Left ventricle myocardium inferior (tissue), 1 donor: Measurements from ENCODE around the gene HAP1. TPM values are rescaled to one million over a fixed set of nuclear protein-coding genes. Genes with fewer than 3 reads are reported as not detected.
A peak's percentile ranks its signal among the peaks of the same experiment; 100 is the strongest.

Source experiments
- DNase-seq: peaks from one replicate; pipeline ENCODE4 v3.0.0-alpha.2; 2020
- H3K27ac ChIP-seq: fragments of 200-600 bp; replicated peaks from 2 replicates; pipeline ENCODE4 v1.8.0; 2021
- H3K27me3 ChIP-seq: fragments of 200-600 bp; 2 replicates; pipeline ENCODE4 v1.8.0; 2021; ENCODE audit warnings: low read depth
- H3K36me3 ChIP-seq: fragments of 200-600 bp; 2 replicates; pipeline ENCODE4 v1.8.0; 2021
- H3K4me1 ChIP-seq: fragments of 200-600 bp; 2 replicates; pipeline ENCODE4 v1.8.0; 2021
- H3K4me3 ChIP-seq: fragments of 200-600 bp; 2 replicates; pipeline ENCODE4 v1.8.0; 2021; ENCODE audit warnings: mild to moderate bottlenecking, moderate library complexity
- H3K9me3 ChIP-seq: fragments of 200-600 bp; replicated peaks from 2 replicates; pipeline ENCODE4 v1.8.0; 2021
- intact Hi-C: fragments of 100-400 bp; cut with micrococcal nuclease; formaldehyde crosslinking; loops from one replicate; pipeline ENCODE4 v1.11.0; 2022
- long read RNA-seq: library from polyadenylated mRNA; unstranded; transcript quantifications from one replicate; pipeline ENCODE4 v2.0.0, GENCODE V29; 2021
- total RNA-seq: library from RNA; stranded (reverse); fragmentation: NEBNext Ultra II Directional; extraction: Animal tissue kit (Norgen Biotek cat#: 25700); gene quantifications from one replicate; pipeline ENCODE4 v1.2.1, GENCODE V29; 2021
- TF ChIP-seq, protein P1 (sequence below): fragments of 200-600 bp; IDR thresholded peaks from 2 replicates; pipeline ENCODE4 v1.8.0; 2021; ENCODE audit warnings: antibody characterized with exemption, mild to moderate bottlenecking, borderline replicate concordance
- donor health status: DM: no; HTN: yes; CAD: no; lungs with severe emphysema.

The HAP1 gene, protein sequence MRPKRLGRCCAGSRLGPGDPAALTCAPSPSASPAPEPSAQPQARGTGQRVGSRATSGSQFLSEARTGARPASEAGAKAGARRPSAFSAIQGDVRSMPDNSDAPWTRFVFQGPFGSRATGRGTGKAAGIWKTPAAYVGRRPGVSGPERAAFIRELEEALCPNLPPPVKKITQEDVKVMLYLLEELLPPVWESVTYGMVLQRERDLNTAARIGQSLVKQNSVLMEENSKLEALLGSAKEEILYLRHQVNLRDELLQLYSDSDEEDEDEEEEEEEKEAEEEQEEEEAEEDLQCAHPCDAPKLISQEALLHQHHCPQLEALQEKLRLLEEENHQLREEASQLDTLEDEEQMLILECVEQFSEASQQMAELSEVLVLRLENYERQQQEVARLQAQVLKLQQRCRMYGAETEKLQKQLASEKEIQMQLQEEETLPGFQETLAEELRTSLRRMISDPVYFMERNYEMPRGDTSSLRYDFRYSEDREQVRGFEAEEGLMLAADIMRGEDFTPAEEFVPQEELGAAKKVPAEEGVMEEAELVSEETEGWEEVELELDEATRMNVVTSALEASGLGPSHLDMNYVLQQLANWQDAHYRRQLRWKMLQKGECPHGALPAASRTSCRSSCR
- total RNA-seq, result 0.14 TPM
- long read RNA-seq, result 0 reads

DNA sequence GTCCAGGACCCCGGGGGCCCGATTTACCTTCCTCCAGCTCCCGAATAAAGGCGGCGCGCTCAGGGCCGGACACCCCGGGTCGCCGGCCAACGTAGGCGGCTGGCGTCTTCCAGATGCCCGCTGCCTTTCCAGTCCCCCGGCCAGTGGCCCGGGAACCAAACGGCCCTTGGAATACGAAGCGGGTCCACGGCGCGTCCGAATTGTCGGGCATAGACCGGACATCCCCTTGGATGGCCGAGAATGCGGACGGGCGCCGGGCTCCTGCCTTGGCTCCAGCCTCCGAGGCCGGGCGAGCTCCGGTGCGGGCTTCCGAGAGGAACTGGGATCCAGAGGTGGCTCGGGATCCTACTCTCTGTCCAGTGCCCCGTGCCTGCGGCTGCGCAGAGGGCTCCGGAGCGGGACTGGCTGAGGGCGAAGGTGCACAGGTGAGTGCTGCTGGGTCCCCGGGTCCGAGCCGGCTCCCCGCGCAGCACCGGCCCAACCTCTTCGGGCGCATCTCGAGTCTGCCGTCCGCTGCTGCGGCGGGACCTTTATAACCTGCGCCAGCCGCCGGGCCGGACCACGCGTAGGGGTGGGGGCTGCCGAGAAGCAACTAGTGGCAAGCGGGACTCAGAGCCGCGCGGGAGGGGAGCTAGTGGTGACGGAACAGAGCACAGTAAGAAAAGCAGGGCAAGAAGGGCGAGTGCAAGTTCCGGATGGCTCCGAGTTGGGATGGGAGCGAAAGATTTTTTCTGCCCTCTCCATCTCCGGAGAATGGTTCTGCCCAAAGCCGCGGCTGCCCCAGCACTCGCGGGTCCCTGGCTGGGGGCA is at the start of gene HAP1:
Gene HAP1, minus strand, starts transcription at position 505 of the 810 bp plus-strand sequence. Its CDS starts 9 bp downstream, at position 496.
- Histone ChIP-seq H3K4me3 (peak within 1 kb of the TSS; percentile 67), H3K27ac (no peak within 1 kb of the TSS), H3K4me1 (peaks cover 27% of the 10 kb centered on the region), H3K27me3 (peaks cover 76% of the 10 kb centered on the region), H3K9me3 (no peaks in the 10 kb centered on the region), H3K36me3 (no peaks in the 10 kb centered on the region)
- DNase-seq, result no peak
- TF ChIP-seq, protein P1, sequence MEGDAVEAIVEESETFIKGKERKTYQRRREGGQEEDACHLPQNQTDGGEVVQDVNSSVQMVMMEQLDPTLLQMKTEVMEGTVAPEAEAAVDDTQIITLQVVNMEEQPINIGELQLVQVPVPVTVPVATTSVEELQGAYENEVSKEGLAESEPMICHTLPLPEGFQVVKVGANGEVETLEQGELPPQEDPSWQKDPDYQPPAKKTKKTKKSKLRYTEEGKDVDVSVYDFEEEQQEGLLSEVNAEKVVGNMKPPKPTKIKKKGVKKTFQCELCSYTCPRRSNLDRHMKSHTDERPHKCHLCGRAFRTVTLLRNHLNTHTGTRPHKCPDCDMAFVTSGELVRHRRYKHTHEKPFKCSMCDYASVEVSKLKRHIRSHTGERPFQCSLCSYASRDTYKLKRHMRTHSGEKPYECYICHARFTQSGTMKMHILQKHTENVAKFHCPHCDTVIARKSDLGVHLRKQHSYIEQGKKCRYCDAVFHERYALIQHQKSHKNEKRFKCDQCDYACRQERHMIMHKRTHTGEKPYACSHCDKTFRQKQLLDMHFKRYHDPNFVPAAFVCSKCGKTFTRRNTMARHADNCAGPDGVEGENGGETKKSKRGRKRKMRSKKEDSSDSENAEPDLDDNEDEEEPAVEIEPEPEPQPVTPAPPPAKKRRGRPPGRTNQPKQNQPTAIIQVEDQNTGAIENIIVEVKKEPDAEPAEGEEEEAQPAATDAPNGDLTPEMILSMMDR, result no peak
- intact Hi-C loops, result no loop called here

DNA sequence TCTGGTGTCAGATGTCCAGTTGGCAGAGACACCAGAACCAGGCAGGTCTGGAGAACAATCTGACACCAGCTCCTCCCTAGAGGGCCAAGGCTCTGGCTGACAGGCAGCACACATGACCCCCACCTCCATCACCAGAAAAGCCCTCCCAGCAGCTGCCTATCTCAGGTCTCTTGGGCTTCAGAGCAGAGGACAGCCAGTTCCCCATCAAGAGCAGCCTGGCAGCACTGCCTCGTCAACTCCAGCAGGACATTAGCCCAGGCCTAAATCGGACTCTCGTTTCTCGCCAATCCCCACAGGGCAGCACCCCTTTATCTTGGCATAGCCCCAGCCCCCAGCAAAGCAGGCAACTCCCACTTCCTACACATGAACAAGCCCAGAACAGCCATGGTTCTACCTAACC is 47.7 kb upstream of the HAP1 start:
- Histone ChIP-seq H3K4me1 (peaks cover 96% of the 10 kb centered on the region), H3K27me3 (no peaks in the 10 kb centered on the region), H3K9me3 (no peaks in the 10 kb centered on the region)

DNA sequence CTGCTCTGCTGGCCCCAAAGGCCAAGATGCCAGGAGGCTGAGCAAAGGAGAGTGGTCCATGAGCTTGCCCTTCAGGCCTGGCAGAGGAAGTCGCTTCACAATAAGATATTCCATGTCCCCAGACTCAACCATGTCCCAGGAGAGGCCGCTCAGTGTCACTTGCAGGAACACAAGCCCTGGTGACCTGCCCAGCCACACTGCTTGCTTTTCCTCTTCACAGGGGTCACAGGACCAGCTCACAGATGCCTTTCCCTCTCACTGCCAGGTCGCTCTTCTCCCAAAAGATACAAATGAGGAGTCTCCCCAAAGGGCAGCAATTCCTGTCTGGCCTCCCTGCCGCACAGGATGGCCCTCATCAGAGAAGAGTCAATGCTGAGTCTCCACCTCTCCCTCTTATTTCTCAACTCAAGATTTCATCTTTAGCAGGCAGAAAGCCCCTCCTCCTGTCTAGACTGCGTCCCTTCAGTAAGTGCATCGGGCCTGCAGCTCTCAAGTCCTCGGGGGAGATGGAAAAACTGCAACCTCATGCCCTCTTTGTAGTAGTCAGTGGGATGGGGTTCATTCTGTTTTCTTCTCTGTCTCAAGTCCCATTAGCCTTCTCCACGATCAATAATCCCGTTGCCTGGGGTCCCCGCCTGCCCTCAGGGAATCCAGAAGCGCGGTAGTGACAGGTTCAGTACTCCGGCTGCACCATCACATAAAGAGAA is 47.1 kb upstream of the HAP1 start:
- peaks cover 100% of the 10 kb centered on the region for H3K4me1 ChIP-seq
- H3K9me3 ChIP-seq, result no peaks in the 10 kb centered on the region
- H3K27me3 ChIP-seq, result no peaks in the 10 kb centered on the region
- peak overlapping the region; percentile 97 for H3K27ac ChIP-seq
- TF ChIP-seq, protein P1, result no peak
- DNase-seq, result peak; percentile 54
- H3K4me3 ChIP-seq, result peak overlapping the region; percentile 88
- intact Hi-C loops, result no loop called here
- H3K36me3 ChIP-seq, result no peaks in the 10 kb centered on the region

More for the DNA sequence above, 47.7 kb upstream of the HAP1 start:
- Histone ChIP-seq H3K4me3 (peak overlapping the region; percentile 88), H3K27ac (peak overlapping the region; percentile 97), H3K36me3 (no peaks in the 10 kb centered on the region)
- TF ChIP-seq, protein P1, result peak; percentile 11
- intact Hi-C loops, result no loop called here
- DNase-seq, result peak; percentile 84

DNA sequence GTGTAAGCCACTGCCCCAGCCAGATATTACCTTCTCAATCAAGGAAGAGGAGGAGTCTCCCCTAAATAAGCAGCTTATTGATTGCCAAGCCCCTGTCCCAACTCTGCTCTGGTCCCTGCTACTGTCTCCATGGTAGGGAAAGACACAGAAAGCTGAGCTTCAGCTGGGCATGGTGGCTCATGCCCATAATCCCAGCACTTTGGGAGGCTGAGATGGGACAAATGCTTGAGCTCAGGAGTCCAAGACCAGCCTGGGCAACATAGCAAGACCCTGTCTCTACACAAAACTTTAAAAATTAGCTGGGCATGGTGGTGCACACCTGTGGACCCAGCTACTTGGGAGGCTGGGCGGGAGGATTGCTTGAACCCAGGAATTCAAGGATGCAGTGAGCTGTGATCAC is 45.5 kb upstream of the HAP1 start:
- Histone ChIP-seq H3K27me3 (no peaks in the 10 kb centered on the region), H3K9me3 (no peaks in the 10 kb centered on the region), H3K36me3 (no peaks in the 10 kb centered on the region), H3K4me3 (no peak overlapping the region), H3K27ac (peak overlapping the region; percentile 97), H3K4me1 (peaks cover 100% of the 10 kb centered on the region)
- intact Hi-C loops, result no loop called here
- TF ChIP-seq, protein P1, result no peak
- no peak for DNase-seq

DNA sequence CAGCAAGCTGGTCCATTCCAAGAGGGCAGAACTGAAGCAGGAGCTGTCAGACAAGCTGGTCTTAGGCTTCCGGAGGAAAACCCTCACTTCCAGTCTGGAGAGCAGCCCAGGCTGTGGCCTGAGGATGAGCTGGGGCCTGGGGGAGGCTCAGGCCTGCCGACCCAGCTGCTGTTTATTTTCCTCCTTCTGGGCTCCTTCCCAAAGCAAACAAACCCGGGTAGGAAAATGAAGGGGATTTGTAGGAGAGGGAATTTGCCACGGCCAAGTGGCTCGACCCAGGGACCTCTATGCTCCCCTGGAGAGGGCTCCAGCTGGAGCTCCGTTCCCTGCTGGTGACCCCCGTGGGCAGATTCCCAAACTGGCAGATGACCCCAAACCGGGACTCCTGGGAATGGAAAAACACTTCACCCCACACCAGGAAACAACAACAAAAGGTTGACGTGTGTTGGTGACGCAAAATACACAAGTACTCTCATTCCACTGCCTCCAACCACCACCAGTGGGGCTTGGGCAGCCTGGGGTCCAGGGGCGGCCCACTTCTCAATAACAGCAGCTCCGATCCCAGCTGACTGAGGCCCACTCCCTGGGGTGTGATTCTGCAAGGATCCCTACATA is 43.2 kb upstream of the HAP1 start:
- DNase-seq, result peak; percentile 83
- TF ChIP-seq, protein P1, result peak; percentile 28
- H3K27me3 ChIP-seq, result no peaks in the 10 kb centered on the region
- peak overlapping the region; percentile 97 for H3K27ac ChIP-seq
- no peaks in the 10 kb centered on the region for H3K9me3 ChIP-seq
- H3K4me1 ChIP-seq, result peaks cover 100% of the 10 kb centered on the region
- intact Hi-C loops, result no loop called here
- H3K36me3 ChIP-seq, result peaks cover 8% of the 10 kb centered on the region
- H3K4me3 ChIP-seq, result peak overlapping the region; percentile 39
